22Rv1 (cell line): ENCODE data around the gene MICU1.

Experiments
- ZFX ChIP-seq: fragments of 450-650 bp; IDR thresholded peaks from 2 replicates; pipeline ENCODE4 v1.6.1; 2017; ENCODE audit warnings: antibody characterized with exemption, borderline replicate concordance
- TF ChIP-seq, protein P1 (sequence below): fragments of 450-650 bp; IDR thresholded peaks from 2 replicates; pipeline ENCODE4 v1.5.1; 2017; ENCODE audit warnings: mild to moderate bottlenecking

DNA sequence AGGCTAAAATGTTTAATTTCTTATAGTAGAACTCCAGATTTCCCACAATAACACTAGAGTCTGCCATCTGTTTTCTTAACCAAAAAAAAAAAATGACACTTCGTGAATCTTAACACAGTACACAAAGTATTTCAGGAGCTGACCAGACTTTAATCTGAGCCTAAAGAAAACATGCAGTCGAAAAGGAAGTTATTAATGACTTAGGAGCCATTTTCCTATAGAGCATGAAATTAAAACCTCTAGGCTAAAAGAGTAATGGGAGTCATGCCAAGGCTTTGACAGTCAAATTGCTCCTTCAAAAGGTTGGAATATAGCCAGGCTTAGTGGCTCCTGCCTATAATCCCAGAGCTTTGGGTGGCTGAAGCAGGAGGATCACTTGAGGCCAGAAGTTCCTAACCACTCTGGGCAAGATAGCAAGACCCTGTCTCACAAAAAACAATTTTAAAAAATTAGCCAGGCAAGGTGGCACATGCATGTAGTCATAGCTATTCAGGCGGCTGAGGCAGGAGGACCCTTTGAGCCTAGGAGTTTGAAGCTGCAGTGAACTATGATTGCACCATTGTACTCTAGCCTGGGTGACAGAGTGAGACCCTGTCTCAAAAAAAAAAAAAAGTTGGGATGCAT lies 13.6 kb downstream of the MICU1 start:
- TF ChIP-seq, protein P1, sequence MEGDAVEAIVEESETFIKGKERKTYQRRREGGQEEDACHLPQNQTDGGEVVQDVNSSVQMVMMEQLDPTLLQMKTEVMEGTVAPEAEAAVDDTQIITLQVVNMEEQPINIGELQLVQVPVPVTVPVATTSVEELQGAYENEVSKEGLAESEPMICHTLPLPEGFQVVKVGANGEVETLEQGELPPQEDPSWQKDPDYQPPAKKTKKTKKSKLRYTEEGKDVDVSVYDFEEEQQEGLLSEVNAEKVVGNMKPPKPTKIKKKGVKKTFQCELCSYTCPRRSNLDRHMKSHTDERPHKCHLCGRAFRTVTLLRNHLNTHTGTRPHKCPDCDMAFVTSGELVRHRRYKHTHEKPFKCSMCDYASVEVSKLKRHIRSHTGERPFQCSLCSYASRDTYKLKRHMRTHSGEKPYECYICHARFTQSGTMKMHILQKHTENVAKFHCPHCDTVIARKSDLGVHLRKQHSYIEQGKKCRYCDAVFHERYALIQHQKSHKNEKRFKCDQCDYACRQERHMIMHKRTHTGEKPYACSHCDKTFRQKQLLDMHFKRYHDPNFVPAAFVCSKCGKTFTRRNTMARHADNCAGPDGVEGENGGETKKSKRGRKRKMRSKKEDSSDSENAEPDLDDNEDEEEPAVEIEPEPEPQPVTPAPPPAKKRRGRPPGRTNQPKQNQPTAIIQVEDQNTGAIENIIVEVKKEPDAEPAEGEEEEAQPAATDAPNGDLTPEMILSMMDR = no peak
- no peak for TF ChIP-seq ZFX
